Pancreas (tissue), 10 donors: Measurements from ENCODE around the gene IL18RAP. TPM values are rescaled to one million over a fixed set of nuclear protein-coding genes. Genes with fewer than 3 reads are reported as not detected.
A peak's percentile ranks its signal among the peaks of the same experiment; 100 is the strongest.

Experiments
- ATAC-seq, 4 donors: fragments of 200-7000 bp; cut with Tn5 transposase; one replicate each; pipeline versions ENCODE4 v1.8.0 to v1.9.1; 2020; ENCODE audit warnings: mild to moderate bottlenecking in 4 of 4, moderate library complexity in 4 of 4
- DNase-seq, 6 donors: peaks; one replicate each; pipeline ENCODE4 v3.0.0-alpha.2; 2020
- FAIRE-seq: peaks from 2 replicates; lab custom pipeline; 2012; peaks lifted over from hg19 to GRCh38; lab: Jason Lieb, UNC
- H3K27ac ChIP-seq, 4 donors: fragments of 200-600 bp; sonication (generic); 1 replicate in 3 of 4; 2 replicates in 1 of 4; pipeline versions ENCODE4 v1.5.0 to v1.8.0; 2020
- H3K27me3 ChIP-seq, 4 donors: fragments of 200-600 bp; one replicate each; pipeline ENCODE4 v1.8.0; 2021
- H3K36me3 ChIP-seq, 3 donors: fragments of 200-600 bp; sonication (generic) in 1 of 3; one replicate each; pipeline versions ENCODE4 v1.5.0 to v1.8.0; 2020 to 2021
- H3K4me1 ChIP-seq, 3 donors: fragments of 200-600 bp; one replicate each; pipeline ENCODE4 v1.8.0; 2021
- H3K4me3 ChIP-seq, 4 donors: fragments of 200-600 bp; sonication (generic) in 2 of 4; one replicate each; pipeline versions ENCODE4 v1.5.0 to v1.8.0; 2020 to 2021
- H3K9me3 ChIP-seq, 4 donors: fragments of 200-600 bp; one replicate each; pipeline ENCODE4 v1.8.0; 2021
- WGBS, 2 donors: extraction: QIAGEN DNeasy Blood & Tissue Kit; methylation state at CpG; one replicate each; pipeline ENCODE4 v1.1.7; 2013; 5-methylcytosine and 5-hydroxymethylcytosine counted together
- intact Hi-C, 3 donors: fragments of 100-400 bp; cut with DNase I; formaldehyde crosslinking; loops; one replicate each; pipeline versions ENCODE4 v1.11.1 to v1.14.2; 2022
- polyA plus RNA-seq, 2 donors: library from polyadenylated mRNA; stranded (reverse); fragments of 200-250 nt; gene quantifications; one replicate each; pipeline ENCODE4 v1.2.3, GENCODE V29; 2013
- total RNA-seq, 6 donors: library from RNA; stranded (reverse); fragmentation: NEBNext Ultra II Directional in 4 of 6; extraction: Animal tissue kit (Norgen Biotek cat#: 25700) in 4 of 6; gene quantifications; one replicate each; pipeline versions ENCODE4 v1.2.1 to v1.2.4, GENCODE V29; 2021 to 2023
- TF ChIP-seq, protein P1 (sequence below), 4 donors: fragments of 200-600 bp; sonication (generic) in 3 of 4; IDR thresholded peaks; one replicate each; pipeline versions ENCODE4 v1.5.0 to v1.8.0; 2021; ENCODE audit warnings: antibody characterized with exemption in 4 of 4
- donor health status: healthy with polysubstance abuse.
- donor health status: DM: no; HTN: no; CAD: no; lungs with moderate emphysema.
- donor health status: DM: no; HTN: no; CAD: no.
- donor health status: control.
- donor health status: control.
- donor health status: Bipolar disorder and iron deficiency.
- donor health status: DM: yes; HTN: yes; CAD: no.
- donor health status: DM: no; HTN: no; CAD: no.
- donor health status: DM: no; HTN: no; CAD: no.
- donor health status: DM: yes; HTN: yes; CAD: no.

The IL18RAP gene
- total and polyA plus RNA-seq, 8 donors: 0.11 to 0.61 (median 0.24) TPM

DNA sequence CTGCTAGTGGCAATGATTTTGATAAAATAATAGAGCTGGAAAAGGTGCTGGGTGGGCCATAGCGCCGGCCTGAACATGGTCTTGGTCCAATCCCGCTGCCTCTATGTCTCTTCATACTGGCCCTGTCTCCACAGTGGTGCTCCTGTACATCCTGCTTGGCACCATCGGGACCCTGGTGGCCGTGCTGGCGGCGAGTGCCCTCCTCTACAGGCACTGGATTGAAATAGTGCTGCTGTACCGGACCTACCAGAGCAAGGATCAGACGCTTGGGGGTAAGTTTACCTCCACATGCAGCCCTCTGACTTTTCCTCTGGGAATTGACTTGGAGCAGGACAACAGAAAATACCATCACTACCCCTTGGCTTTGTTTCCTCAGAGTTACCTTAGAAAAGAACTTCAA lies 24.0 kb downstream of the IL18RAP start:
- no peak for DNase-seq

DNA sequence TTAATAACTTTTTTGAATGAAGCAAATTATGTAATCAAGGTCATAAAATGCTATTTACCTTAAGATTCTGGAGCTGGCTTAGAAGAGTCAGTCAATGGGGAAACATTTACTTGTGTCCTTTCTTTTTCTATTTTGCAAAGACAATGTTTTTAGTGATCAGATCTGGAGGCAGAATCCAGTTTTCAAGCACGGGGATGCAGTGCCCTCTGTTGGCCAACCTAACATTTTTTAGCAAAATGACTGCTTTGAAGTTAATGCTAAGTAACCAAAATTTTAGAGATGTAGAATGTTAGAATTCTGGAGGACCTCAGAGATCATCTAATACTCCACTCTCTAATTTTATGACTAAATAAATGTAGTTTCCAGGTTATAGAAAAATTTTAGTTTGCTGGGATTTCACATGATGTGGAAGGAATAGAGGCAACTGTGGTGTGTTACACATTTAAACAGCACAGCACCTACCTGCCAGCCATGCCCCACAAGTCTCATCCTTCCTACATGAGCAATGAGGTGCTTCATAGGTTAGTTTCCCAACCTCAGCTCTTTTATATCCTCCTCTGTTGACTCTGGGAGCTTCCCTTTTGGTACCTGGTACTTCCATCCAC lies 26.5 kb downstream of the IL18RAP start:
- intact Hi-C loops: no loop called here
- WGBS, 2 donors: 0 to 5% methylated on average over 1 of the region's 1 CpG
- ATAC-seq (peak in 3 of 4 donors; percentile 41 to 58 (median 43)), FAIRE-seq (no peak), DNase-seq (peak in 2 of 6 donors; percentile 23 to 34)
- H3K4me1 ChIP-seq: no peaks in the 10 kb centered on the region
- no peak overlapping the region for H3K27ac ChIP-seq
- no peaks in the 10 kb centered on the region for H3K36me3 ChIP-seq
- TF ChIP-seq, protein P1, sequence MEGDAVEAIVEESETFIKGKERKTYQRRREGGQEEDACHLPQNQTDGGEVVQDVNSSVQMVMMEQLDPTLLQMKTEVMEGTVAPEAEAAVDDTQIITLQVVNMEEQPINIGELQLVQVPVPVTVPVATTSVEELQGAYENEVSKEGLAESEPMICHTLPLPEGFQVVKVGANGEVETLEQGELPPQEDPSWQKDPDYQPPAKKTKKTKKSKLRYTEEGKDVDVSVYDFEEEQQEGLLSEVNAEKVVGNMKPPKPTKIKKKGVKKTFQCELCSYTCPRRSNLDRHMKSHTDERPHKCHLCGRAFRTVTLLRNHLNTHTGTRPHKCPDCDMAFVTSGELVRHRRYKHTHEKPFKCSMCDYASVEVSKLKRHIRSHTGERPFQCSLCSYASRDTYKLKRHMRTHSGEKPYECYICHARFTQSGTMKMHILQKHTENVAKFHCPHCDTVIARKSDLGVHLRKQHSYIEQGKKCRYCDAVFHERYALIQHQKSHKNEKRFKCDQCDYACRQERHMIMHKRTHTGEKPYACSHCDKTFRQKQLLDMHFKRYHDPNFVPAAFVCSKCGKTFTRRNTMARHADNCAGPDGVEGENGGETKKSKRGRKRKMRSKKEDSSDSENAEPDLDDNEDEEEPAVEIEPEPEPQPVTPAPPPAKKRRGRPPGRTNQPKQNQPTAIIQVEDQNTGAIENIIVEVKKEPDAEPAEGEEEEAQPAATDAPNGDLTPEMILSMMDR (IDR thresholded peaks at IDR 0.05): peak; percentile 14 to 48 (median 34)
- H3K27me3 ChIP-seq: no peaks in the 10 kb centered on the region
- no peak overlapping the region for H3K4me3 ChIP-seq
- no peaks in the 10 kb centered on the region for H3K9me3 ChIP-seq

More for the DNA sequence above, 24.0 kb downstream of the IL18RAP start:
- H3K9me3 ChIP-seq: no peaks in the 10 kb centered on the region
- FAIRE-seq (no peak), ATAC-seq (no peak)
- no peak overlapping the region for H3K27ac ChIP-seq
- H3K27me3 ChIP-seq: no peaks in the 10 kb centered on the region
- H3K4me3 ChIP-seq: no peak overlapping the region
- no peaks in the 10 kb centered on the region for H3K36me3 ChIP-seq
- no peaks in the 10 kb centered on the region for H3K4me1 ChIP-seq
- TF ChIP-seq, protein P1 (IDR thresholded peaks at IDR 0.05): no peak
- 79 to 83% methylated on average over 9 of the region's 9 CpGs for WGBS, 2 donors
- intact Hi-C loops: no loop called here

DNA sequence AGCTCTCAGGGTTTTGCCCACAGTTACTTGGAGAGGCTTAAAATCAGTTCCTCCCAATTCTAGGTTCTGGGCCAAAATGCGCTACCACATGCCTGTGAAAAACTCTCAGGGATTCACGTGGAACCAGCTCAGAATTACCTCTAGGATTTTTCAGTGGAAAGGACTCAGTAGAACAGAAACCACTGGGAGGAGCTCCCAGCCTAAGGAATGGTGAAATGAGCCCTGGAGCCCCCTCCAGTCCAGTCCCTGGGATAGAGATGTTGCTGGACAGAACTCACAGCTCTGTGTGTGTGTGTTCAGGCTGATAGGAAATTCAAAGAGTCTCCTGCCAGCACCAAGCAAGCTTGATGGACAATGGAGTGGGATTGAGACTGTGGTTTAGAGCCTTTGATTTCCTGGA lies 29.0 kb downstream of the IL18RAP start:
- DNase-seq (no peak), ATAC-seq (no peak), FAIRE-seq (no peak)
- Histone ChIP-seq H3K4me3 (no peak overlapping the region), H3K36me3 (no peaks in the 10 kb centered on the region), H3K4me1 (no peaks in the 10 kb centered on the region), H3K9me3 (no peaks in the 10 kb centered on the region), H3K27ac (no peak overlapping the region), H3K27me3 (no peaks in the 10 kb centered on the region)
- 56 to 64% methylated on average over 2 of the region's 2 CpGs for WGBS, 2 donors
- TF ChIP-seq, protein P1 (IDR thresholded peaks at IDR 0.05): no peak
- intact Hi-C loops: no loop called here

DNA sequence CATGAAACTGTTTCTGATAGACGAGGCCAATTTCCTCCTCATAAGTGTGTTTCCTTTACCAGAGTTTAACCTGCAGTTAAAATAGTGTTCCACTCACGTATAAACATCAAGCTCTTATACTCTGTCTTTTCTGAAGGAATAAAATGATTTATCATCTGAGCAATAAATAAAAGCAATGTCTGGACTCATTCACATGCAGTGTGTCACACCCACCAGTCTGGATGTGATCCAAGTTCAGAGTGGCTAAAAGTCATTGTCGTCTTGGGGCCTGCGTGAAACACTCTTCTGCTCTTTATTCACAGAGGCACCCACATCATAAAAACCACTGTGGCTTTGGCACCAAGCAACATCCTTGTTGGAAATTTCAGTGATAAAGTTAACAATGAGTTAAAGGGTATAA lies 30.5 kb downstream of the IL18RAP start:
- Histone ChIP-seq H3K36me3 (no peaks in the 10 kb centered on the region), H3K4me3 (no peak overlapping the region), H3K27ac (no peak overlapping the region), H3K4me1 (no peaks in the 10 kb centered on the region), H3K9me3 (no peaks in the 10 kb centered on the region), H3K27me3 (no peaks in the 10 kb centered on the region)
- WGBS, 2 donors: 63 to 69% methylated on average over 4 of the region's 4 CpGs
- TF ChIP-seq, protein P1 (IDR thresholded peaks at IDR 0.05): no peak
- intact Hi-C loops: no loop called here
- no peak for ATAC-seq
- no peak for FAIRE-seq
- no peak for DNase-seq

DNA sequence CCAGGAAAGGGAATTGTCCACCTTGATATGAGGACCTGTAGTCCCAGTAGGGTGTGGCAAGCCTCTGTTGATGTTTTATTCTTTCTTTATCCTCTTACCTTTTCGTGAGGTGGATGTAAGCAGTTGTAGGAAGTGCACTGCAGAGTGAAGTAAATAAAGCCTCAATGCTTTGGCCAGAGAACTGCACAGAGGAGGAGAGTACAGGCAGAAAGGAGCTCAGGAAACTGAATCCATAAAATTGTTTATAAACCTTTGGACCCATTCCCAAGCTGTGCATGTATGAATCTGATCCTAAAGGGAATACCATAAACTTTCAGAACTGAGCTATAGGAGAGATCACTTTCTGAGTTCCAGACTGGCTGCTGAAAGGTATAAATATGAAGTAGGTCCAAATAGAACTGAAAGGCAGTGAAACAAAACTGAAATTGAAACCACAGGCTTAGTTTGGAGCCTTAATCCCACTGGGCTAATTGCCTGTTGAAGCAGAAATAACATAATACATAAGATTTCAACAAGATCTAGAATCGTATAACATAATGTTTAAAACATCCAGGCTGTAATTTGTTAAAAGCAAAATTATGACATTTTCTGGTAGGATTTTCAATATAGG lies 32.2 kb downstream of the IL18RAP start:
- H3K4me1 ChIP-seq: no peaks in the 10 kb centered on the region
- TF ChIP-seq, protein P1 (IDR thresholded peaks at IDR 0.05): no peak
- H3K9me3 ChIP-seq: no peaks in the 10 kb centered on the region
- ATAC-seq: no peak
- FAIRE-seq: no peak
- no peak for DNase-seq
- intact Hi-C loops: no loop called here
- 63 to 72% methylated on average over 2 of the region's 2 CpGs for WGBS, 2 donors
- no peak overlapping the region for H3K27ac ChIP-seq
- no peak overlapping the region for H3K4me3 ChIP-seq
- no peaks in the 10 kb centered on the region for H3K36me3 ChIP-seq
- H3K27me3 ChIP-seq: no peaks in the 10 kb centered on the region
